ENCODE data around the gene ANKRD13B. TPM values are rescaled to one million over a fixed set of nuclear protein-coding genes. Genes with fewer than 3 reads are reported as not detected.

ANKRD13B gene
- total RNA-seq, 4 donors from 2014 or later, result 2.9 to 8.6 (median 5.6) TPM

GRCh38 chr17:29617481-29618271 lies 24.7 kb downstream of the ANKRD13B start:
- 0 to 3% methylated on average over 3 to 45 of the region's 68 CpGs for WGBS, 2 donors (ENCODE audit: low coverage in 1 of 2)
- TF ChIP-seq EP300 (IDR thresholded peaks at IDR 0.05; ENCODE audit: low read depth) (no peak), POLR2AphosphoS5 (IDR thresholded peaks at IDR 0.05) (peak in 1 of 3 donors; percentile 8), CTCF (IDR thresholded peaks at IDR 0.05) (peak; percentile 57 to 77 (median 67)), POLR2A (IDR thresholded peaks at IDR 0.05) (no peak)
- peak; percentile 89 for DNase-seq
- Histone ChIP-seq H3K27ac (peak overlapping the region; percentile 23 to 66 (median 58)), H3K4me1 (peaks cover 45 to 72% (median 62%) of the 10 kb centered on the region in 4 donors), H3K9me3 (no peaks in the 10 kb centered on the region), H3K27me3 (peaks cover 18% of the 10 kb centered on the region), H3K36me3 (no peaks in the 10 kb centered on the region), H3K4me3 (peak overlapping the region; percentile 14 to 51 (median 28))
- in situ Hi-C loops (cut with MboI; ENCODE audit: low pct_ligation_motif_present in 1 of 4, low pct_unique_long_range_greater_than_20kb in 1 of 4, low sequenced_read_pairs in 3 of 4) (loop anchor here in 1 of 4 donors (25.0 kb wide), 1 partner anchor 320 kb away; the partner anchor contains the start of genes EFCAB5 and SSH2), intact Hi-C loops (cut with DNase I; ENCODE audit: low total_unique reads) (no loop called here)

- Histone ChIP-seq H3K4me1 (peaks cover 48 to 70% (median 59%) of the 10 kb centered on the region in 4 donors), H3K9me3 (no peaks in the 10 kb centered on the region), H3K4me3 (peak overlapping the region in 3 of 4 donors; percentile 14 to 51 (median 34)), H3K27ac (peak overlapping the region in 3 of 4 donors; percentile 55 to 66 (median 61)), H3K27me3 (peaks cover 18% of the 10 kb centered on the region), H3K36me3 (no peaks in the 10 kb centered on the region)
- WGBS, 2 donors (ENCODE audit: low coverage in 1 of 2), result 42 to 64% methylated on average over 4 to 22 of the region's 22 CpGs
- DNase-seq, result no peak
- intact Hi-C loops (cut with DNase I; ENCODE audit: low total_unique reads) (no loop called here), in situ Hi-C loops (cut with MboI; ENCODE audit: low pct_ligation_motif_present in 1 of 4, low pct_unique_long_range_greater_than_20kb in 1 of 4, low sequenced_read_pairs in 3 of 4) (loop anchor here in 1 of 4 donors (25.0 kb wide), 1 partner anchor 319 kb away; the partner anchor contains the start of genes EFCAB5 and SSH2)
- TF ChIP-seq EP300 (IDR thresholded peaks at IDR 0.05; ENCODE audit: low read depth) (no peak), CTCF (IDR thresholded peaks at IDR 0.05) (no peak), POLR2AphosphoS5 (IDR thresholded peaks at IDR 0.05) (peak in 1 of 3 donors; percentile 1), POLR2A (IDR thresholded peaks at IDR 0.05) (no peak)
Observed at GRCh38 chr17:29618272-29619065, 25.5 kb downstream of the ANKRD13B start.

- intact Hi-C loops (cut with DNase I; ENCODE audit: low total_unique reads) (no loop called here), in situ Hi-C loops (cut with MboI; ENCODE audit: low pct_ligation_motif_present in 1 of 4, low pct_unique_long_range_greater_than_20kb in 1 of 4, low sequenced_read_pairs in 3 of 4) (loop anchor here in 1 of 4 donors (25.0 kb wide), 1 partner anchor 318 kb away; the partner anchor contains the start of genes EFCAB5 and SSH2)
- Histone ChIP-seq H3K27me3 (peaks cover 18% of the 10 kb centered on the region), H3K4me1 (peaks cover 40 to 63% (median 51%) of the 10 kb centered on the region in 4 donors), H3K4me3 (no peak overlapping the region), H3K36me3 (no peaks in the 10 kb centered on the region), H3K9me3 (no peaks in the 10 kb centered on the region), H3K27ac (no peak overlapping the region)
- no peak for TF ChIP-seq CTCF (IDR thresholded peaks at IDR 0.05)
- no peak for TF ChIP-seq EP300 (IDR thresholded peaks at IDR 0.05; ENCODE audit: low read depth)
- TF ChIP-seq POLR2AphosphoS5 (IDR thresholded peaks at IDR 0.05), result no peak
- TF ChIP-seq POLR2A (IDR thresholded peaks at IDR 0.05), result no peak
- no peak for DNase-seq
Observed at GRCh38 chr17:29619251-29619650, 26.3 kb downstream of the ANKRD13B start.

GRCh38 chr17:29620271-29620670 lies 27.3 kb downstream of the ANKRD13B start:
- H3K27ac ChIP-seq, result no peak overlapping the region
- peaks cover 13% of the 10 kb centered on the region for H3K27me3 ChIP-seq
- TF ChIP-seq POLR2A (IDR thresholded peaks at IDR 0.05), result no peak
- H3K36me3 ChIP-seq, result no peaks in the 10 kb centered on the region
- in situ Hi-C loops (cut with MboI; ENCODE audit: low pct_ligation_motif_present in 1 of 4, low pct_unique_long_range_greater_than_20kb in 1 of 4, low sequenced_read_pairs in 3 of 4), result loop anchor here in 1 of 4 donors (25.0 kb wide), 1 partner anchor 317 kb away; the partner anchor contains the start of genes EFCAB5 and SSH2
- no peak overlapping the region for H3K4me3 ChIP-seq
- intact Hi-C loops (cut with DNase I; ENCODE audit: low total_unique reads), result no loop called here
- no peak for DNase-seq
- H3K9me3 ChIP-seq, result no peaks in the 10 kb centered on the region
- 97% methylated on average over 4 of the region's 4 CpGs; no CpG with 5 or more reads in 1 of the 2 donors for WGBS, 2 donors (ENCODE audit: low coverage in 1 of 2)
- H3K4me1 ChIP-seq, result peaks cover 32 to 55% (median 41%) of the 10 kb centered on the region in 4 donors

All from transverse colon (tissue), 4 donors.